OCI-M1 (cell line): ENCODE data around the gene TIPRL.

Source experiments
- DNase-seq: peaks from one replicate; lab custom pipeline; 2025; lab: John Stamatoyannopoulos, UW

Gene TIPRL

DNA sequence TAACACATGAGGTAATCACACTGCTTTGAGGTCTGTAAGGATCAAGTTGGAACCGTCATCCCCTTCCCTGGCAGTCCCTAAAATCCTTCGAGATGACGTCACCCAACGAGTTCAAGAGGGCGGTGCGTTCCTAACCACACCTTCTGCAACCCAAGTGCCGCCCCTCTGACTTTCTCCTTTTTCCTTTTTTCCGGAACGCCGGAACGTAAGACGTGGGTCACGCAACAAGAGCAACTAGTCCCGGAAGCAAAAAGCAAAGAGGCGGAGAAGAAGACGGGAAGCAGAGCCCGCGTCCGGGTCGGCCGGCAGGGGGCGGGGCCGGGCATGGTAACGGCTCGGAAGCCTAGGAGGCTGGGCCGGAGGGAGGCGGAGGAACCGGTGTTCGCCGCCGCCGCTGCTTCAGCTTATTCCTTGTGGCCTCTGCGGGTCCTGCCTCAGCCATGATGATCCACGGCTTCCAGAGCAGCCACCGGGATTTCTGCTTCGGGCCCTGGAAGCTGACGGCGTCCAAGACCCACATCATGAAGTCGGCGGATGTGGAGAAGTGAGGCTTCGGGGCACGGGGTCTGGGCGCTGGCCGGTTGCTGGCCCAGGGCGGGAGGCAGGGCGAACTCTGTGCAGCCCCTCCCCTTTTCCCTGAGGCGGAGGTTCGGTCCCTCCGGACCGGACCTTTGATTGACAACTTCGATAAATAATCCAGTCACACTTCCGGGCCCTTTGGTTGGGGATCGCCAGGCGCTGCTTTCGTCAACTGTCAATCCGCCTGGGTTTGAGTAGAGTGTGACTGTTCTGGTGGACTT lies at the start of gene TIPRL:
TIPRL (plus strand) TSS at position 325 of the 800 bp plus-strand sequence; CDS start at position 441, 116 bp downstream.
- DNase-seq: peak; percentile 99

GRCh38 chr1:168129933-168130332 lies 48.8 kb upstream of the TIPRL start:
- DNase-seq: no peak

DNA sequence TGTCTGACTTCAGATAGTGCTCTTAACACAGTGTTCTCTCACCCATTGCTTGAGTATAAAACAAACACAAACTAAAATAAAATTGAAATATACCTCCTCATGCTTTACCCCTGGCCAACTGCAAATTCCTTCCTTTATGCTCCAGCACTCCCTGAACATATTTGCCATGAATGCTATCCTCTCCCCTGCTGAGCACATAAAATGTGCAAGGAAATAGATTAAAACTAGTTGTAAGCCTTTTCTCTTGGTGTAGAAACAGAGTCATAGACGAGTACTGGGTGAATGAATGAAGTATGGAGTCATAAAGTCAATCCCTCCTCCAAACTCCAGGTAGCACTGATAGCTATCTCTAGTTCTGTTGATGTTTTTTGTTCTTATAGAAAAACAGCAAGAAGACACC lies 44.6 kb upstream of the TIPRL start:
- DNase-seq: no peak

DNA sequence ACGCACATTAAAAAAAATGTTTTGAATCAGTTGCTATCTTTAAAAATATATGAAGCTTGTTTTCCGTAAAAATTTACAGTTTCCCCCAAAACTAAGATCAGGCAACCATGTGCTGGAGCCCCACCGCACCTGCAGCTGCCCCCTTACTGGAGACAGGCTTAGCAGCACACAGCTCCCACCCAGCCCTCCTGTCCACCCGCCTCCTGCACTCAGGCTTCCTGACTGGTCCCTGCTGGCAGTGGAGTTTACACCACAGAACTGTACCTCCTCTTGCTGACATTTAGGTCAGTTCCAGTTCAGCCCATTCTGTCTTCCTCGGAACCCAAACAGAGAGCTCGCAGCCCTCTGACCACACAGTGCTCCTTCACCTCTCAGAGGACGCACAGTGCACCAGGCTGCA lies 44.1 kb upstream of the TIPRL start:
- DNase-seq: no peak

DNA sequence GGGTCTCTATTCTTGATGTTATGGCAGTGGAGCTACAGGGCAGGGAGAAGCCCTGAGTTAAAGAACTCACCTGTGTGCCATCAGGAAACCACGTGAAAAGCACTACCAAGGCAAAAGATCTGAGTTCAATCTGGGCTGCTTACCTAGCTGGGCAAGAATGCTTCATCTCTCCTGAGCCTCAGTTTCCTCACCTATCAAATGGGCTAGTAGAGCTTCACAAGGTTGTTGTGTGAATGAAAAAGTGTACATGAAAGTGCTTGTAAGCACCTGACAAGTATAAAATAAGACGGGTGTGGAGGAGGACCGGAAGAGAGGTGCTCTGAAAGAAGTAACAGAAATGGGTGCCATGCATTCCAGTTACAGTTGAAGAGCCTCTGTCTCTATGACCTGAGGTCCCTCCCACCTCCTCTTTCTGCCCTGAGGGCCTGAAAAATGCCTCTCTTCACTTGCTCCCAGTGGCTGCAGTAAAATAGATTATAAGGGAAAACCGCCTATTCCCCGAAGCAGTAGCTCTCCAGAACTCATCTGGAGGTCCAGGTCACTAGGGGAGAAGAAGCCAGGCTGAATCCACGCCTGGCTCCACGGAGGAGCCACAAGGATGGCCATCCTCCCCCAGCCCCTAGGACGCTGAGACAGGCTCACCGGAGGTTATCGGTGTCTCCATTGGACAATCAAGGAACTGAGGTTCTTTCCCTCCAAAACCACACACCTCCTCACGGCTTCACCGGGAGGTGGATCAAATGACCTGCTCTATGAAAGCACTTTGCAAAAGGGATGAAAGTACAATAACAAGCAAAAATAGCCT lies 43.4 kb upstream of the TIPRL start:
- DNase-seq: no peak

- DNase-seq: peak; percentile 28
These were observed 42.6 kb upstream of the TIPRL start for GRCh38 chr1:168135921-168136708.

GRCh38 chr1:168136709-168137514 lies 41.9 kb upstream of the TIPRL start, which contains the start of gene GPR161:
TSS of gene GPR161 (minus strand) at chr1:168136930. CDS start at chr1:168104850, 32,080 bp downstream.
- DNase-seq: peak; percentile 29

DNA sequence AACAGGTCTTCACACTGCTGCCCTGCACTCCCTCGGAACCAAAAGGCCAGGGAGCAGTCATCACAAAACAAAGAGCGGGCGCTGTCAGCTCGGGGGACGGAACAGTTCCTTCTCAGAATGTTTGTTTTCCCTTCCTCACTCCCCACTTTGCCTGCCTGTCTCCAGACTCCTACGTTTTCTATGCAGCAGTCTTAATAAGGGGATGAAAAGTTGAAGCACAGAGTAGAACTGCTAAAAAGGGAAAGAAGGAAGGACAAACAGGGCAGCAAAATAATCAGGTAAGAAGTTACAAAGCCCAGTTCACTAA lies 41.3 kb upstream of the TIPRL start:
- DNase-seq: no peak

DNA sequence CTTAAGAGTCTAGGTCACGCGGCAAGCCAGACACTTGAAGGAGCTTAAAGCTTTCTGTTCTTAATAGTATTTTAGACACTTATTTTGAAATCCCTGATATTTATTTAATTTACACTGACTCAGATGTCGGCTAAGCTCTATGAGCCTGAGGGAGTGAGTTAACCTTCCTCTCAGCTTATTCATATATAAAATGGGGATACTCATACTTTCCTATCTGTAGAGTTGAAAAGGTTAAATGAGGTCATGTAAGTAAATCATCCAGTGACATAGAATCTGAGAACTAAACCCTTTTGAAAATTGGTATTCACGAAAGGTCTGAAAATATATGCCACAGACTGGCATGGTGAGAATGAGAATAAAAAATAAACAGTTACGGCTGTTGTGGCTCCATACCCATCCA lies 40.6 kb upstream of the TIPRL start:
- no peak for DNase-seq

DNA sequence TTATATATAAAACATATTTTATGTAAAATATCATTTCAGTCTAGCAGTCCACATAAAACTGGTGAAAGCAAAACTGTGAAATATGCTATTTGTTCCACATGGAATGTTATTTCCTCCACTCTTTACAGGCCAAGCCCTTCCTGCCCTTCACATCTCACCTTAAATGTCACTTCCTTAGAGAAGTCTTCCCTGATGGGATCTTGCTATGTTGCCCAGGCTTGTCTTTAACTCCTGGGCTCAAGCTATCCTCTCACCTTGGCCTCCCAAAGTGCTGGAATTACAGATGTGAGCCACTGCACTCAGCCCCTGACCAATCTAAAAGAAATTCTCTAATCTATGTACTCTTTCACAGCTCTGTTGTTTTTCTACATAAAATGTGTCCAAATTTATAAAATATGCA lies 39.7 kb upstream of the TIPRL start:
- DNase-seq: no peak

DNA sequence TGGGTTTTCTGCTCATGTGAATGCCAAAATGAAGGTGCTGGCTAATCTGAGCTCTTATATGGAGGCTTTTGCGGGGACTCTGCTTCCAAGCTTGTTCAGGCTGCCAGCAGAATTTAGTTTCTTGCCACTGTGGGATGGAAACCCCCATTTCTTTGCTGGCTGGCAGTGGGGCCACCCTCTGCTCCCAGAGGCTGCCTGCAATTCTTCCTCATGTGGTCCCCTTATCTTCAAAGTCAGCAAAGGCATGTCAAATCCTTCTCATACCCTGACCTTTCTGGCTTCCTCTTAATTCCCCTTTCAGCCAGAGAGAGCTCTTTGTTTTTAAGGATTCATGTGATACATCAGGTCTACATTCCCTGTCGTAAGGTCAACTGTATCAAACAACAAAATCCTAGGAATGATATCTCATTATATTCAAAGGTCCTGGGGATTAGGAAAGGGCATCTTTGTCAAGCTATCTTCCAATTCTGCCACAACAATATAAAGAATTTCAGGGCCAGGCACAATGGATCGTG lies 36.8 kb upstream of the TIPRL start:
- peak; percentile 57 for DNase-seq

DNA sequence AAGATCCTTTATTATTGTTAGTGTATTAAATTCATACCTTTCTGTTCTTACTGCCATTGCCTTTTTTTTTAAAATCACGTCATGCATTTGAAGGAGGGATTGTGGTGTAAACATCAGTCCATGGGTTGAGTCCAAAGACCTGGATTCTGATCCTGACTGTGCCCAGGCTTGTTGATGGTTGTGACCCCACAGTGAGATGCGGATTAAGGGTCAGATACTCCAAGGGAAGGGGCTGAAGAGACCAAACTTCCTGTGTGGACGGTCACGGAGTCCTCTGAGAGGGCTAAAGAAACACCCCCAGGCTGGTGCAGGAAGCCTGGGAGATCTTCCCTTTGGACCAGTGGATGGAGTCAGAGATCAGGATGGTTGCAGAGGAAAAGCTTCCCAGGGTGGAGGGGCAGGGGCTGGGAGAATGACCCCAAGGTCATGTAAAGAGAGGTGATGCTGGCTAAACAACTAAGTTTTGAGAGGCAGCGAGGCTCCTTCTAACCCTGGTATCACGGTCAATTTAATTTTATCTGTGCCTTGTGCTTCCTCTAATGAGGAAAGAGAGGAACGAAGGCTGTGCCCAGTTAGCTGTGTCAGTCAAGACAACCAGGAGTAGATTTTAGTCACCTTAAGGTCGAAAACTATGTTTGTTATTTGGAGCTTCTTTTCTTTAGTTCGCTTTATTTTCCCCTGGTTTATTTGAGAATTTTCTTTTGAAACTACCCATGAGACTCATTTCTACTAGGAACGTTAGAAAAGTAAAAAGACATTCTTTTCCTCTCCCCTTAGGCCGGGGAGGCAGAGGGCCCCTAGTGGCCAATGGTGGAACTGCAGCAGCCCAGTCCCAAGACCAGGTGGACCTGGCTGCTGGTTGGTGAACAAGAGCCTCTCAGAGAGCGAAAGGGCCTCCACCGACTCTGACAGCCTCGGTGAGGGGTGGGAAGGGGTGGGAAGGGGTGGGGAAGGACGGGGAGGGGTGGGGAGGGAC lies 33.3 kb upstream of the TIPRL start:
- peak; percentile 98 for DNase-seq

GRCh38 chr1:168146160-168146539 lies 32.6 kb upstream of the TIPRL start:
- DNase-seq: peak; percentile 86

GRCh38 chr1:168146626-168147025 lies 32.1 kb upstream of the TIPRL start:
- DNase-seq: peak; percentile 61

DNA sequence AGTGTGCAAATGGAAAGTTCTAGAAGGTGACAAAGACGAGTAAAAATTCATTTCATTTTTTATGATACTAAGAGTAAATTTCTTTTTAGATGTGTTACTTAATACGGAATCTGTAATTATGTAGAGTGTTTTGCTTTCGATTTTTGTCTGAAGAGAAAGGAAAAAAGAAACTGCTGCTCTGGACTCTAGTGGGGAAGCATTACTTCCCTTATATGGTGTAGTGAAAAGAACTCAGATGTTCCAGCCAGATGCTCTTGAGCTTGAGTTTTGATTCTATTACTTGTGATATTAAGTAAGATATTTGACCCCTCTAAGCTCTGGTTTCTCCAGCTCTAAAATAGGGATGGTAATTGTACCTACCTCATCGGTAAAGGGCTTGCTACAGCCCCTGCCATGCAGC lies 29.8 kb upstream of the TIPRL start:
- DNase-seq: peak; percentile 77

- no peak for DNase-seq
These were observed 28.5 kb upstream of the TIPRL start for GRCh38 chr1:168150283-168150682.

- no peak for DNase-seq
These were observed 26.8 kb upstream of the TIPRL start for GRCh38 chr1:168151935-168152334.

DNA sequence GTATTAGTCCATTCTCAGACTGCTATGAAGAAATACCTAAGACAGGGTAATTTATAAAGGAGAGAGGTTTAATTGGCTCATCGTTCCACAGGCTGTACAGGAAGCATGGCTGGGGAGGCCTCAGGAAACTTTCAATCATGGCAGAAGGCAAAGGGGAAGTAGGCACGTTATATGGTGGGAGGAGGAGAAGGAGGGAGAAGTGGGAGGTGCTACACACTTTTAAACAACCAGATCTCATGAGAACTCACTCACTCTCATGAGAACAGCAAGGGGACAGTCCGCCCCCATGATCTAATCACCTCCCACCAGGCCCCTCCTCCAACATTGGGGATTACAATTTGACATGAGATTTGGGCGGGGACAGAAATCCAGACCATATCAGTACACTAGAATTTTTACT lies 24.1 kb upstream of the TIPRL start:
- DNase-seq: peak; percentile 75

DNA sequence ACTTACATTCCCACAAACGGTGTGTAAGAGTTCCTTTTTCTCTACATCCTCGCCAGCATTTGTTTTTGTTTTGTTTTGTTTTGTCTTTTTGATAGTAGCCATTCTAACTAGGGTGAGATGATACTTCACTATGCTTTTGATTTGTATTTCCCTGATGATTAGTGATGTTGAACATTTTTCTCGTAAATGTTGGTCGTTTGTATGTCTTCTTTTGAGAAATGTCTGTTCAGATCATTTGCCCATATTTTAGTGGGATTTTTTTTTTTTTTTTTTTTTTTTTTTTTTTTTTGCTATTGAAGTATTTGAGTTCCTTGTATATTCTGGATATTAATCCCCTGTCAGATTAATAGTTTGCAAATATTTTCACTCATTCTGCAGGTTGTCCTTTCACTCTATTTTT lies 22.9 kb upstream of the TIPRL start:
- no peak for DNase-seq

- DNase-seq: no peak
These were observed 21.1 kb upstream of the TIPRL start for GRCh38 chr1:168157638-168158037.
